Testis (tissue), 2 donors: ENCODE results near the gene AMMECR1.

ENCODE experiments used
- CTCF ChIP-seq, 3 experiments: fragments of 450-650 bp in 2 of 3; fragments of 200-600 bp in 1 of 3; sonication (generic) in 1 of 3; IDR thresholded peaks; one replicate each; pipeline ENCODE4 v1.5.1; 2016 to 2019; ENCODE audit warnings: antibody characterized with exemption in 3 of 3, mild to moderate bottlenecking in 2 of 3, moderate library complexity in 1 of 3
- POLR2A ChIP-seq: fragments of 450-650 bp; IDR thresholded peaks from one replicate; pipeline ENCODE4 v1.6.1; 2017; ENCODE audit warnings: antibody characterized with exemption, mild to moderate bottlenecking, moderate library complexity

- TF ChIP-seq CTCF (IDR thresholded peaks at IDR 0.05) (no peak), POLR2A (no peak)
These were observed 98.0 kb downstream of the AMMECR1 start for GRCh38 chrX:110219920-110220319.
